ES-I3 (cell line): ENCODE measurements around the gene C3AR1.
"Not testable (repeated sequence)": the region's sequence is repeated elsewhere in the genome, so short reads cannot be mapped to it uniquely, and the experiment has no call there.

Experiments
- H3K36me3 ChIP-seq: 2 replicates; pipeline ENCODE4 v1.6.1; 2013; ENCODE audit warnings: mild to moderate bottlenecking, low read length, control low read depth, moderate library complexity; ENCODE audit not compliant: insufficient read depth
- H3K4me1 ChIP-seq: 2 replicates; pipeline ENCODE4 v1.6.1; 2013; ENCODE audit warnings: mild to moderate bottlenecking, control low read depth, low read length; ENCODE audit not compliant: insufficient read depth
- H3K9ac ChIP-seq: 2 replicates; pipeline ENCODE4 v1.6.1; 2013; ENCODE audit warnings: low read depth, mild to moderate bottlenecking, low read length, moderate library complexity
- H3K9me3 ChIP-seq: 2 replicates; pipeline ENCODE4 v1.6.1; 2013; ENCODE audit warnings: mild to moderate bottlenecking, low read length, moderate library complexity; ENCODE audit not compliant: control insufficient read depth, insufficient read depth

C3AR1 gene

DNA sequence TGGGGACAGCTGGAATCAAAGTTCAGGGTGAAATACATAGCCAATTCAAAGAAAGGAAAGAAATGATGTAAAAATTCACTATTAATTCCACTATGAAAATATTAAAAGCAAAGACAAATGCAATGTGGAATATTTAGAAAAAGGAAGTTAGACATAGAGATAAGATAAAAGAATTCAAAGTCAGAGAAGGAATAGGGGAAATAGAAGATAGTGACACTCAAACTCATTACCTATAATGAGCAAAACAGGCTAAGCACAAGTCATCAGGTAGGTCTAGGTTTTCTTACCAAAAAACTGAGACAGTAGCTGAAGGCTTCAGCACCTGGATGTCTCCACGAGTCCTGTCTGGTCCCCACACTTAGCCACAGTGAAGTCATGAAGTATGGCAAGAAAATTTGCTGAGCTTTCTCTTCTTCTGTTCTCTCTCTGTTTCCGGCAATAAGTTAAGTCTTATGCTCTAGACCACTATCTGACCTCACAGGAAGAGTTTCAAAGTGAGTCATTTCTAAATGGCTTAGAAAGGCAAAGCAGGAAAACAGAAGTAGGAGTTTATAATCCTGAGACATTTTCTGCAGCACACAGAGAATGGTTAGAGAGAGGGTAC, at the start of gene C3AR1:
Gene C3AR1, minus strand, starts transcription at position 369 of the 604 bp plus-strand sequence. CDS start 6,174 bp downstream, outside the sequence.
- Histone ChIP-seq H3K36me3 (no peaks in the 10 kb centered on the region), H3K4me1 (no peaks in the 10 kb centered on the region; the same call in 1 of the 2 replicates), H3K9ac (no peak within 1 kb of the TSS), H3K9me3 (no peaks in the 10 kb centered on the region)

DNA sequence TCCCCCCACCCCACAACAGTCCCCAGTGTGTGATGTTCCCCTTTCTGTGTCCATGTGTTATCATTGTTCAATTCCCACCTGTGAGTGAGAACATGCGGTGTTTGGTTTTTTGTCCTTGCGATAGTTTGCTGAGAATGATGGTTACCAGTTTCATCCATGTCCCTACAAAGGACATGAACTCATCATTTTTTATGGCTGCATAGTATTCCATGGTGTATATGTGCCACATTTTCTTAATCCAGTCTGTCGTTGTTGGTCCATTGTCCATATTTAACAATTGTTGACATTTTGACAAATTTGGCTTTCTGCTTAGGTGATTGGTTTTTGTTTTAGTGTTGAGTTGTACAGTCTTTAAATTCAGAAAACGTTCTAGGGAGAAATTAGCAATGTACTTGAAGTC, 47.0 kb upstream of the C3AR1 start:
- not testable (repeated sequence) for H3K9me3 ChIP-seq, H3K36me3 ChIP-seq, H3K9ac ChIP-seq, H3K4me1 ChIP-seq

- no peaks in the 10 kb centered on the region for H3K4me1 ChIP-seq
- no peak overlapping the region for H3K9ac ChIP-seq
- H3K36me3 ChIP-seq, result no peaks in the 10 kb centered on the region; the same call in 1 of the 2 replicates
- no peaks in the 10 kb centered on the region; the same call in 1 of the 2 replicates for H3K9me3 ChIP-seq
Measured at GRCh38 chr12:8108808-8109398, 42.7 kb upstream of the C3AR1 start.

DNA sequence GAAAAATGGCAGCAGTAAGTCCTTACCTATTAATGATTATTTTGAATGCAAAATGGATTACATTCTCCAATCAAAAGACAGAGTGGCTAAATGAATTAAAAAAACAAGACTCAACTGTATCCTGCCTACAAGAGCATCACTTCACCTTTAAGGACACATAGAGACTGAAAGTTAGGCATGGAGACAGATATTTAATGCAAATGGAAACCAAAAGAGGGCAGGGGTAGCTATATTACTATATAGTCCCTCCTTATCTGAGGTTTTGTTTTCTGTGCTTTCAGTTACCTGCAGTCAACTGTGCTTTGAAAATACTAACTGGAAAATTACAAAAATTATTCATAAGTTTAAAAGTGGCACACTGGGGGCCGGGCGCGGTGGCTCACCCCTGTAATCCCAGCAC, 33.1 kb upstream of the C3AR1 start:
- 0 out of 2 replicates have a peak, but pooled peaks cover 3% of the 10 kb centered on the region for H3K36me3 ChIP-seq

GRCh38 chr12:8096281-8096915, 30.2 kb upstream of the C3AR1 start:
- 0 out of 2 replicates have a peak, but pooled peaks cover 3% of the 10 kb centered on the region for H3K36me3 ChIP-seq
- no peaks in the 10 kb centered on the region for H3K9me3 ChIP-seq
- no peak overlapping the region for H3K9ac ChIP-seq
- H3K4me1 ChIP-seq, result no peaks in the 10 kb centered on the region

More for the DNA sequence above, 33.1 kb upstream of the C3AR1 start:
- no peaks in the 10 kb centered on the region; the same call in 1 of the 2 replicates for H3K9me3 ChIP-seq
- H3K4me1 ChIP-seq, result no peaks in the 10 kb centered on the region
- H3K9ac ChIP-seq, result no peak overlapping the region

- Histone ChIP-seq H3K9ac (no peak overlapping the region), H3K4me1 (no peaks in the 10 kb centered on the region), H3K9me3 (no peaks in the 10 kb centered on the region), H3K36me3 (0 out of 2 replicates have a peak, but pooled peaks cover 3% of the 10 kb centered on the region)
Measured at GRCh38 chr12:8093291-8093690, 27.1 kb upstream of the C3AR1 start.

- Histone ChIP-seq H3K36me3 (no peaks in the 10 kb centered on the region), H3K9me3 (no peaks in the 10 kb centered on the region), H3K9ac (no peak overlapping the region), H3K4me1 (no peaks in the 10 kb centered on the region)
Measured at GRCh38 chr12:8089716-8090115, 23.6 kb upstream of the C3AR1 start.

DNA sequence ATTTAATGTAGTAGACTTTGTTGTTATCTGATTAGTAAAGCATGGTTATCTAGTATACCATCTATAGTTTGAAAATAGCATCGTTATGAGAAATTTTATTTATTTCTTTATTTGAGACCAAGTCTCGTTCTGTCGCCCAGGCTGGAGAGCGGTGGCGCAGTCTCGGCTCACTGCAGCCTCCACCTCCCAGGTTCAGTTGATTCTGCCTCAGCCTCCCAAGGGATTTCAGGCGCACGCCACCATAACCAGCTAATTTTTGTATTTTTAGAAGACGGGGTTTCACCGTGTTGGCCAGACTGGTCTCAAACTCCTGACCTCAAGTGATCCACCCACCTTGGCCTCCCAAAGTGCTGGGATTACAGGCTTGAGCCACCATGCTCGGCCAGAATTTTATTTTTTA, 23.1 kb upstream of the C3AR1 start:
- not testable (repeated sequence) for H3K36me3 ChIP-seq, H3K9me3 ChIP-seq, H3K9ac ChIP-seq, H3K4me1 ChIP-seq

GRCh38 chr12:8088574-8088973, 22.4 kb upstream of the C3AR1 start:
- H3K9ac ChIP-seq, result no peak overlapping the region
- no peaks in the 10 kb centered on the region for H3K36me3 ChIP-seq
- H3K9me3 ChIP-seq, result no peaks in the 10 kb centered on the region
- H3K4me1 ChIP-seq, result no peaks in the 10 kb centered on the region

DNA sequence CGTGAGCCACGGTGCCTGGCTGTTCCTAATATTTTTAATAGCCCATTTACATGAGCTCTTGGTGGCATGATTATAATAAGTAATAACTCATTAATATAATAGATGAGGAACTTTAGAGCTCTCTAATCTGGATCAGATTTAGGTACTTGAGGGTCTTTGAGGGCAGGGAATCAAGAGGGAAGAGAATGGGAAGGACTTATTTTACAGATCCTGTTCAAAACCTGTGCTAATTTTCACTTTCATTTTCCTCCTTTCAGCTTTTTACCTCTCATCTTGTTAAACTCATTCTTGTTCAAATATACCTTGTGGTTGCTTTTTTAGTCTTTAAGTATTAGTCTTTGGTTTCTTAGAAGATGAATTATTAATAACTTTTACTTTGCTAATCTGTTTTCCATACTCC, 21.5 kb upstream of the C3AR1 start:
- Histone ChIP-seq H3K9ac (no peak overlapping the region), H3K36me3 (no peaks in the 10 kb centered on the region)

DNA sequence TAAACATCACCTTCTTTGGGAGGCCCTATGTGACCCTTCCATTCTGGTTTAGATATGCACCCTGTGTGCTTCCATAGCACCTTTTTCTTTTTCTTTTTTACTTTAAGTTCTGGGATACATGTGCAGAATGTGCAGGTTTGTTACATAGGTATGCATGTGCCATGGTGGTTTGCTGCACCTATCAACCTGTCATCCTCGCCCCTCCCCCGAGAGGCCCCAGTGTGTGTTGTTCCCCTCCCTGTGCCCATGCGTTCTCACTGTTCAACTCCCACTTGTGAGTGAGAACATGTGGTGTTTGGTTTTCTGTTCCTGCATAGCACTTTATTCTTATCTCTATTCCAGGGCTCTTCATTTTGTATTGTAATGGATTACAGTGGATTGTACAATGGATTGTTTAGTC, 18.2 kb upstream of the C3AR1 start:
- H3K9ac ChIP-seq, H3K9me3 ChIP-seq, H3K36me3 ChIP-seq, H3K4me1 ChIP-seq: not testable (repeated sequence)

More for the DNA sequence above, 21.5 kb upstream of the C3AR1 start:
- no peaks in the 10 kb centered on the region for H3K9me3 ChIP-seq
- H3K4me1 ChIP-seq, result no peaks in the 10 kb centered on the region

DNA sequence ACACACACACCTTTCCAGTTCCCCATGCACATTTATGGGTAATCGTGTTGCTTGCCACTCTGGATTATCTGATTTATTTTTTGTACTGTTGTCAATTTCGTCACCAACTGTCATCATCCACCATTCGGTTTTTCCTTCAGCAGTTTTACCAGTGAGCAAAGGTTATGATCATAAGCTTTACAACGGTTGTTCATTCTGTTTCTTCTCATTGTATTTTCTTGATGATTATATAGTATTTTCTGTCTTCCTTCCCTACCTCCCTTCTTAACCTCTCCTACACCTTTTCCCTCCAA, 16.6 kb upstream of the C3AR1 start:
- H3K36me3 ChIP-seq, result no peaks in the 10 kb centered on the region
- H3K9me3 ChIP-seq, result no peaks in the 10 kb centered on the region
- H3K9ac ChIP-seq, result peak overlapping the region; percentile 86
- peaks cover 7% of the 10 kb centered on the region; the same call in 1 of the 2 replicates for H3K4me1 ChIP-seq

GRCh38 chr12:8081251-8081920, 15.2 kb upstream of the C3AR1 start:
- Histone ChIP-seq H3K36me3 (no peaks in the 10 kb centered on the region), H3K9ac (peak overlapping the region; percentile 86), H3K9me3 (no peaks in the 10 kb centered on the region), H3K4me1 (peaks cover 18% of the 10 kb centered on the region)

GRCh38 chr12:8080120-8080519, 14.0 kb upstream of the C3AR1 start:
- H3K4me1 ChIP-seq, result peaks cover 18% of the 10 kb centered on the region
- no peaks in the 10 kb centered on the region for H3K9me3 ChIP-seq
- H3K9ac ChIP-seq, result no peak overlapping the region
- H3K36me3 ChIP-seq, result no peaks in the 10 kb centered on the region

DNA sequence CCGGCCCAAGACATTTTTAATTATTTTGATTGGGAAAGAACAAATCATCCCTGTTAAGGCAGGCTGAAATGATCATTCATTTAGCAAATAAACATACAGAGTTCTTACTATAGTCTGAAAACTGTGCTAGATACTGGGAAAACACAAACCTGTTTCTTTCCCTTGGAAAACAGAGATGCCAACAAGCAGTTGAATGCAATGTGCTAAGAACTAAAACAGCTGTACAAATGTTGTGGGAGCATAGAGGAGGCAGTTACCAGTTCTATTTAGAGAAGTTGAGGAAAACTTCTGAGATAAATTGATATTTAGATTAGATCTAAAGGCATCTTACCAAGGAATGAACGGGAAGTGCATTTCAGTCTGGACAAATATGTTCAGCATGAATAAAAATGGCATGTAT, 12.8 kb upstream of the C3AR1 start:
- H3K9me3 ChIP-seq, result no peaks in the 10 kb centered on the region
- no peaks in the 10 kb centered on the region for H3K36me3 ChIP-seq
- peaks cover 18% of the 10 kb centered on the region for H3K4me1 ChIP-seq
- no peak overlapping the region for H3K9ac ChIP-seq
